ENCODE results near the gene FOXO1. TPM values are rescaled to one million over a fixed set of nuclear protein-coding genes. Genes with fewer than 3 reads are reported as not detected.

The FOXO1 gene
- total RNA-seq, 2 donors from 2014 or later, result 41.7 to 60.9 TPM

DNA sequence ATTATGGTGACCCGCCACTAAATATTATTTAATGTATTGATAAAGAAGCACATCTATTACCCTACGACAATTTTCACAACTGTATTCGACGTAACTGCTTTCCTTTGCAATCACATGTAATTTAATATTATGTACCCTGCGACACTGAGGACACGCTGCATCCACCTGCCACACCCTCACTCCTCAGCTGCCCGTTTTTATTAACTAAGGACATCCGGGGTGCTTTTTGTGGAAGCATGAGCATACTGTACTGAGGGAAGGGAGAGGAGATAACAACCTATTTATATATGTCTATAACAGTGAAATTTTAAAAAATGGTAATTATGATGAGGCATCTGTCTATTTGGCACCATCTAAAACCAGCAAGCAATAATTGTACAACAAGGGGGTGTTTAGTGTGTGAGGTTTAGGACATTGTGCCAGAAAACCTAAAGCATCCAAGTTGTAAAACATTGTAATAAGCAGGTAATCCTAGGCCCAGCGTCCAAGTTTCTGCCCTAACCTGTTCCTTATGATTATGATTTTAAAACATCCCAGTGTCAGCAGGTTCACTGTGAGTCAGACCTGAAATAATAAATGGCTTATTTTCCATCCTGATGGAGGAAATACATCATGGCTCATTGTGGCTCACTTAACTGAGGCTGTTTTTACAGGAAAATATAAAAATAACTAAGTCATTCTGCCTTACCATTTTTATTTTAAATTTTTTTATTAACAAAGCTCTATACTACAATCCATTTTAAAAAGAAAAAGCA lies 56.3 kb downstream of the FOXO1 start:
- H3K9me3 ChIP-seq, result no peaks in the 10 kb centered on the region
- TF ChIP-seq CTCF (IDR thresholded peaks at IDR 0.05), result no peak
- no peaks in the 10 kb centered on the region for H3K36me3 ChIP-seq
- H3K27me3 ChIP-seq (replicated peaks; ENCODE audit: insufficient read depth), result no peaks in the 10 kb centered on the region
- peak; percentile 10 for ATAC-seq (ENCODE audit: insufficient number of reproducible peaks, low FRiP score, low read depth)
- no peak overlapping the region for H3K27ac ChIP-seq
- H3K4me1 ChIP-seq (ENCODE audit: control insufficient read depth in 1 of 2, low read depth in 2 of 2), result peaks cover 25 to 41% of the 10 kb centered on the region in 2 donors
- DNase-seq (ENCODE audit: low spot score), result no peak
- no peak overlapping the region for H3K4me3 ChIP-seq

DNA sequence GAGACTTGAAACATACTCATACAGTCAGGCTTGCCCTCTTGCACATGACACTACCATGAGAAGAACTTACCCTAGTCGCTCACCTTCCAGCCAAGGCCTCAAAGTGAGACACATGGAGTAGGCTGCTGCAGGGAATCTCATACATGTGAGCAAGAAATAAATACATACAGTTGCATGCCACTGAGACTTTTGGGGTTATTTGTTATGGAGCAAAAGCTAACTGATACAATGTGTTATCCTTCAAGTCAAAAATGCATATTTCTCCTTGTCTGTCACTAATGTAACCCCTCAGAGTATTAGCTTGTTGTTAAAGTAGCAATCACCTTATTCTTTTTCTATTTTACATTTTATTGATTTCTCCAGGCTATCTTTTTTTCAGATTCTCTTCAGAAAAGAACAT lies 58.1 kb downstream of the FOXO1 start:
- no peaks in the 10 kb centered on the region for H3K27me3 ChIP-seq (replicated peaks; ENCODE audit: insufficient read depth)
- H3K9me3 ChIP-seq, result no peaks in the 10 kb centered on the region
- DNase-seq (ENCODE audit: low spot score) (no peak), ATAC-seq (ENCODE audit: insufficient number of reproducible peaks, low FRiP score, low read depth) (no peak)
- no peaks in the 10 kb centered on the region for H3K36me3 ChIP-seq
- H3K27ac ChIP-seq, result no peak overlapping the region
- TF ChIP-seq CTCF (IDR thresholded peaks at IDR 0.05), result no peak
- no peak overlapping the region for H3K4me3 ChIP-seq
- peaks cover 9 to 23% of the 10 kb centered on the region in 2 donors for H3K4me1 ChIP-seq (ENCODE audit: control insufficient read depth in 1 of 2, low read depth in 2 of 2)

- Histone ChIP-seq H3K27me3 (replicated peaks; ENCODE audit: insufficient read depth) (no peaks in the 10 kb centered on the region), H3K27ac (no peak overlapping the region), H3K4me1 (ENCODE audit: control insufficient read depth in 1 of 2, low read depth in 2 of 2) (peaks cover 4 to 8% of the 10 kb centered on the region in 2 donors), H3K9me3 (no peaks in the 10 kb centered on the region), H3K4me3 (no peak overlapping the region), H3K36me3 (no peaks in the 10 kb centered on the region)
- DNase-seq (ENCODE audit: low spot score) (no peak), ATAC-seq (ENCODE audit: insufficient number of reproducible peaks, low FRiP score, low read depth) (no peak)
- TF ChIP-seq CTCF (IDR thresholded peaks at IDR 0.05), result no peak
These were observed 60.9 kb downstream of the FOXO1 start for GRCh38 chr13:40605573-40605972.

- Histone ChIP-seq H3K9me3 (no peaks in the 10 kb centered on the region), H3K36me3 (no peaks in the 10 kb centered on the region), H3K4me1 (ENCODE audit: control insufficient read depth in 1 of 2, low read depth in 2 of 2) (peaks cover 3 to 5% of the 10 kb centered on the region in 2 donors), H3K27ac (no peak overlapping the region), H3K27me3 (replicated peaks; ENCODE audit: insufficient read depth) (no peaks in the 10 kb centered on the region), H3K4me3 (no peak overlapping the region)
- TF ChIP-seq CTCF (IDR thresholded peaks at IDR 0.05), result no peak
- DNase-seq (ENCODE audit: low spot score), result no peak
- no peak for ATAC-seq (ENCODE audit: insufficient number of reproducible peaks, low FRiP score, low read depth)
These were observed 62.3 kb downstream of the FOXO1 start for GRCh38 chr13:40604135-40604534.

- Histone ChIP-seq H3K27me3 (replicated peaks; ENCODE audit: insufficient read depth) (no peaks in the 10 kb centered on the region), H3K4me1 (ENCODE audit: control insufficient read depth in 1 of 2, low read depth in 2 of 2) (peaks cover 36% of the 10 kb centered on the region in 2 donors), H3K27ac (no peak overlapping the region), H3K9me3 (no peaks in the 10 kb centered on the region), H3K36me3 (no peaks in the 10 kb centered on the region), H3K4me3 (no peak overlapping the region)
- DNase-seq (ENCODE audit: low spot score), result no peak
- no peak for TF ChIP-seq CTCF (IDR thresholded peaks at IDR 0.05)
- ATAC-seq (ENCODE audit: insufficient number of reproducible peaks, low FRiP score, low read depth), result no peak
These were observed 66.2 kb downstream of the FOXO1 start for GRCh38 chr13:40600149-40600751.

Data from thoracic aorta (tissue), 2 donors.